ENCODE measurements around the gene FOXO4.
A peak's percentile ranks its signal among the peaks of the same experiment; 100 is the strongest.

Gene FOXO4

GRCh38 chrX:71107245-71107644 is 11.6 kb downstream of the FOXO4 start:
- ATAC-seq (replicated peaks) (no peak), DNase-seq (no peak)
- no peak overlapping the region for H3K27ac Mint-ChIP-seq
- peaks cover 0 to 3% of the 10 kb centered on the region in 2 donors for H3K9me3 Mint-ChIP-seq
- peaks cover 47% of the 10 kb centered on the region in 2 donors for H3K36me3 Mint-ChIP-seq
- peak overlapping the region; percentile 83 to 93 for H3K4me3 Mint-ChIP-seq
- H3K4me1 Mint-ChIP-seq, result peaks cover 42 to 77% of the 10 kb centered on the region in 2 donors
- H3K27me3 Mint-ChIP-seq, result peaks cover 0 to 4% of the 10 kb centered on the region in 2 donors

GRCh38 chrX:71107762-71108360 is 12.2 kb downstream of the FOXO4 start:
- DNase-seq (no peak), ATAC-seq (replicated peaks) (no peak)
- H3K27me3 Mint-ChIP-seq, result peaks cover 0 to 4% of the 10 kb centered on the region in 2 donors
- peak overlapping the region; percentile 2 for H3K27ac Mint-ChIP-seq
- peaks cover 47% of the 10 kb centered on the region in 2 donors for H3K36me3 Mint-ChIP-seq
- H3K4me3 Mint-ChIP-seq, result peak overlapping the region; percentile 83 to 93
- peaks cover 44 to 80% of the 10 kb centered on the region in 2 donors for H3K4me1 Mint-ChIP-seq
- H3K9me3 Mint-ChIP-seq, result peaks cover 0 to 3% of the 10 kb centered on the region in 2 donors

DNA sequence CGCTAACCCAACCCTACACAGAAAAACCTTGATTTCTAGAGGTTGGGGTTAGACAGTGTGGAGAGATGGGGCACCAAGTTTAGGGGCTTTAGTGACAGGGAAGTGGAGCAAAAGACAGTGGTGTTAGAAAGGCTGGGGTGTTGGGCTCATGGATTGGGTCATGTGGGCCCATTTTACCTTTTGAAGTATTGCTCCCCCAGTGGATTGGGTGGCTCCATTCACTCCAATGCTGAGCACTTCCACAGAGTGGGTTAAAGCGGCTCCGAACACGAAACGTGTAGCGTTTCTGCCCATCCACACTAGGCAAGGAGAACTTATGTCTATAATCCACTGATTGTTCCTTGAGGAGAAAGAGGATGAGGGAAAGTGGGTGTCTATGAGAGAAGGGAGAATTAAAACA is 13.4 kb downstream of the FOXO4 start:
- H3K27ac Mint-ChIP-seq, result peak overlapping the region; percentile 3
- ATAC-seq (replicated peaks) (no peak), DNase-seq (no peak)
- H3K9me3 Mint-ChIP-seq, result peaks cover 0 to 3% of the 10 kb centered on the region in 2 donors
- H3K4me3 Mint-ChIP-seq, result peak overlapping the region; percentile 83 to 93
- H3K27me3 Mint-ChIP-seq, result peaks cover 0 to 4% of the 10 kb centered on the region in 2 donors
- H3K4me1 Mint-ChIP-seq, result peaks cover 40 to 73% of the 10 kb centered on the region in 2 donors
- peaks cover 45 to 47% of the 10 kb centered on the region in 2 donors for H3K36me3 Mint-ChIP-seq

DNA sequence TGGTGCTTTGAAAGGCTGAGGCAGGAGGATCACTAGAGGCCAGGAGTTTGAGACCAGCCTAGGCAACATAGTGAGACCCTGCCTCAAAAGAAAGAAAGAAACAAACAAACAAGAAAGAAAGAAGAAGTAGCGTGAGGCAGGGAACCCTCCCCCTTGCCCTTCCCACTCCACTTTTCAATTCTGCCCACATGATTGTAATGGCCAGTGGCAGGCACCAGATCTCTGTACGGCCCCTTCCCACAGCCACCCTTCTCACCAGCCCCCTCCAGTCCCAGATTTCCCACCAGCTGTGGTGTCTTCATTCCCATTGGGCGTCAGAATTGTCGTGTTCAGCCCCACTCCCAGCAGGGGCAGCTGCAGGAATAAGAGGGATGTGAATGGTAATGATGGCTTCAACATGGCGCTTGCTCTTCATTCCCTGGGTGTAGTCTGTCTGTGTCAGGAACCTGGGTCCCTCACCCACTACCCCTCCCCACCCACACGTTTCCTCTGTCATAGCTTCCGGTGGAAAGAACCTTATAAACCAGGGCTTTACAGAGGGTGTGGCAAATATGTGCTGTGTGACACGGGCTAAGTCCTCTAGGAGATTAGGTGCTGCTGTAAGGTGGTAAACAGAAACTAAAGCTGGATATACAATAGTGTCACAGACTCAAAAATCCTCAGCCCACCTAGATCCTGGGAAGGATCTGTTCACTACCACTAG is 15.6 kb downstream of the FOXO4 start, which contains the start of gene IL2RG:
IL2RG (minus strand) TSS at position 437 of the 703 bp plus-strand sequence; CDS start at position 399, 38 bp downstream.
- peak within 1 kb of the TSS; percentile 83 to 93 for H3K4me3 Mint-ChIP-seq
- peaks cover 38 to 40% of the 10 kb centered on the region in 2 donors for H3K36me3 Mint-ChIP-seq
- peak within 1 kb of the TSS; percentile 92 for H3K27ac Mint-ChIP-seq
- H3K27me3 Mint-ChIP-seq, result peaks cover 0 to 4% of the 10 kb centered on the region in 2 donors
- peaks cover 28 to 54% of the 10 kb centered on the region in 2 donors for H3K4me1 Mint-ChIP-seq
- H3K9me3 Mint-ChIP-seq, result peaks cover 0 to 3% of the 10 kb centered on the region in 2 donors
- ATAC-seq (replicated peaks), result peak; percentile 94 to 97
- DNase-seq, result peak; percentile 70

- Mint-ChIP-seq H3K4me1 (peaks cover 24 to 47% of the 10 kb centered on the region in 2 donors), H3K4me3 (peak overlapping the region; percentile 83 to 93), H3K27me3 (peaks cover 0 to 4% of the 10 kb centered on the region in 2 donors), H3K9me3 (no peaks in the 10 kb centered on the region), H3K27ac (peak overlapping the region; percentile 92), H3K36me3 (peaks cover 34 to 36% of the 10 kb centered on the region in 2 donors)
- DNase-seq (no peak), ATAC-seq (replicated peaks) (peak; percentile 19 to 35)
Measured at GRCh38 chrX:71111921-71112431, 16.3 kb downstream of the FOXO4 start.

GRCh38 chrX:71117358-71117757 is 21.7 kb downstream of the FOXO4 start:
- DNase-seq, result no peak
- Mint-ChIP-seq H3K4me1 (peaks cover 10 to 19% of the 10 kb centered on the region in 2 donors), H3K9me3 (no peaks in the 10 kb centered on the region), H3K36me3 (peaks cover 4 to 6% of the 10 kb centered on the region in 2 donors), H3K27me3 (no peaks in the 10 kb centered on the region), H3K4me3 (no peak overlapping the region), H3K27ac (no peak overlapping the region)
- ATAC-seq (replicated peaks), result no peak

DNA sequence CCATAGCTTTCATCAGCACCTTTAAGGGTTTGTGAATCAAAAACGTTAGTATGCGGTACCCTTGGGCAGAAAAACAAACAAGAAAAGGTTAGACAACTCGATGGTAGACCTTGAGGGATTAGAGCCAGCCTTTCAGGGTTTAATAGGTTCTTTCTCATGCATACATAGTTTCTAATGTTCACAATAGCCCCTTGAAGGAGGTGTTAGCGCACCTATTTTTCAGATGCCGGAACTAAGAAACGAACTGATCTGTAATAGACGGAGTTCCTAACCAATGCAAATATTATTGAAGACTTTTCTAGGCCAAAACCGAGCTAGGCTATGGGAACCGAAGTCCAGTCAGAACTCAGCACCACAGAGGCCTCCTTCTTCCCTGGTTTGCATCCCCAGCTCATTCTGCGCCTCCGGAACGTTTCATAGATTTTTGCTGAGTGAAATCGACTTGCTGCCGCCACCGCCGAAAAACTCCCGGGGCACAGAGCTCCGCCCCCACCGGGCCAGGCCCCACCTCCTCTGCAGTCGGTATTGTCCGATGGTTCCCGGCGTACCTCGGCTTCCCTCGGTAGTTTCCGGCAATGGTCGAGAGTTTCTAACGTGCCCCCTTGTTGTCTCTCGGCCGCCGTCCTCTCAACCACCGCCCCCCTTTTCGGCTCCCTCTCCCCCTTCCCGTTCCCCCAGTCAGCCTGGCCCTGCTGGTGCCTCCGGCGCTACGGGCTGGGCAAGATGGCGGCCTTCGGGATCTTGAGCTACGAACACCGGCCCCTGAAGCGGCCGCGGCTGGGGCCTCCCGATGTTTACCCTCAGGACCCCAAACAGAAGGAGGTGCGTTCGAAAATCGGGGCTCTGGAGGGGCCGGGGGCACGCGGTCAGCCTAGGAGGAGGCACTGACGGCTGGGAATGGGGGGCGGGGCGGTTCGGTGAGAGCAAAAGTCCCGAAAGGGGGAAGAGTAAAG is 22.7 kb downstream of the FOXO4 start, which contains the start of gene MED12:
MED12 (plus strand) TSS at position 565 of the 953 bp plus-strand sequence; CDS start at position 724, 159 bp downstream.
- H3K27me3 Mint-ChIP-seq, result no peaks in the 10 kb centered on the region
- H3K4me1 Mint-ChIP-seq, result peaks cover 7 to 12% of the 10 kb centered on the region in 2 donors
- peaks cover 7 to 11% of the 10 kb centered on the region in 2 donors for H3K36me3 Mint-ChIP-seq
- peak within 1 kb of the TSS; percentile 89 to 93 for H3K4me3 Mint-ChIP-seq
- H3K27ac Mint-ChIP-seq, result peak within 1 kb of the TSS; percentile 97
- H3K9me3 Mint-ChIP-seq, result no peaks in the 10 kb centered on the region
- peak; percentile 95 to 97 for ATAC-seq (replicated peaks)
- DNase-seq, result peak; percentile 73

DNA sequence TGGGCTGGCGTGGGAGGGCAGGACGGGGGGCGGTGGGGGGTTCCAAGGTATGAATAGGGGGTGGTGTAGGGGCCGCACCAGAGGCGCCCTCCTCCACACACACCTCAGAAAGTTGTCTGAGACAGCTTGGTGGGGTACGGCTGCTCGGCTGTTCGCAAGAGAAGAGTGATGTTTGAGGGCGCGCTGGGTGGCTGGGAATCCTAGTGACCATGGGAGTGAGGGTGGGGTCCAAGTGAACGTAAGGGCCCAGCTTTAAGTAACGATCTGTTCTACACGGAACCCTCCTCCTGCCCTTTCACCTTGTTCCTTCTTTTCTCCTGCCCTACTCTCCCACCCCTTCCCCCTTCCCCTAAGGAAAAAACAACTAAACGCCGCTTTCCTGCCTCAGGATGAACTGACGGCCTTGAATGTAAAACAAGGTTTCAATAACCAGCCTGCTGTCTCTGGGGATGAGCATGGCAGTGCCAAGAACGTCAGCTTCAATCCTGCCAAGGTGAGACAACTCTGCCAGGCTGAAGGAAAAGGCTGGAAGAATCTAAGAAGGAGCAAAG is 23.4 kb downstream of the FOXO4 start:
- DNase-seq (no peak), ATAC-seq (replicated peaks) (peak; percentile 28 to 41)
- Mint-ChIP-seq H3K9me3 (no peaks in the 10 kb centered on the region), H3K4me3 (peak overlapping the region; percentile 89 to 93), H3K27ac (peak overlapping the region; percentile 97), H3K4me1 (peaks cover 5 to 8% of the 10 kb centered on the region in 2 donors), H3K27me3 (no peaks in the 10 kb centered on the region), H3K36me3 (peaks cover 8 to 14% of the 10 kb centered on the region in 2 donors)

GRCh38 chrX:71128166-71128833 is 32.6 kb downstream of the FOXO4 start:
- Mint-ChIP-seq H3K4me3 (no peak overlapping the region), H3K36me3 (peaks cover 43 to 47% of the 10 kb centered on the region in 2 donors), H3K27ac (peak overlapping the region; percentile 0), H3K4me1 (peaks cover 18 to 20% of the 10 kb centered on the region in 2 donors), H3K9me3 (no peaks in the 10 kb centered on the region), H3K27me3 (peaks cover 0 to 5% of the 10 kb centered on the region in 2 donors)
- ATAC-seq (replicated peaks) (no peak), DNase-seq (no peak)

- DNase-seq, result peak; percentile 48
- Mint-ChIP-seq H3K36me3 (peaks cover 41 to 44% of the 10 kb centered on the region in 2 donors), H3K27me3 (peaks cover 0 to 5% of the 10 kb centered on the region in 2 donors), H3K4me3 (no peak overlapping the region), H3K4me1 (peaks cover 18 to 20% of the 10 kb centered on the region in 2 donors), H3K27ac (peak overlapping the region; percentile 70), H3K9me3 (no peaks in the 10 kb centered on the region)
- peak; percentile 83 to 92 for ATAC-seq (replicated peaks)
Measured at GRCh38 chrX:71128915-71129765, 33.5 kb downstream of the FOXO4 start.

DNA sequence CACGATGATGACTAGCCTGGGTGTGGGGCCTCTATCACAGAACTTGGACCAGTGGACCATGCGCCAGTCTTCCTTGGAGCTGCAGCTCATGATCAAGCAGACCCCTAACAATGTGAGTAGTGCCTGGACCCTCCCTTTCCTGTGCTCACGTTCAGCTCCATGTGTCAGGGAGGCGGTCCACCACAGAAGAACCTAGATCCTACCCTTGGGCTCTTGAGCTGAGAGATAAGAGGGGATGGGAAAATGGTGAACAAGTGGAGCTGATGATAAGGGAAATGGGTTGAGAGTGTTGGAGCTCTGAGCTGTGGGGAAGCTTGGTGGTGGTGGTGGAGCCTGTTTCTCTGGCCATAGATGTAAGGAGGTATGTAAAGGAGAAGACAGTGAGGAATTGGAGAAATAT is 35.9 kb downstream of the FOXO4 start:
- Mint-ChIP-seq H3K4me3 (no peak overlapping the region), H3K36me3 (peaks cover 43 to 44% of the 10 kb centered on the region in 2 donors), H3K27me3 (no peaks in the 10 kb centered on the region), H3K27ac (no peak overlapping the region), H3K9me3 (no peaks in the 10 kb centered on the region), H3K4me1 (peaks cover 12 to 13% of the 10 kb centered on the region in 2 donors)
- DNase-seq (no peak), ATAC-seq (replicated peaks) (no peak)

DNA sequence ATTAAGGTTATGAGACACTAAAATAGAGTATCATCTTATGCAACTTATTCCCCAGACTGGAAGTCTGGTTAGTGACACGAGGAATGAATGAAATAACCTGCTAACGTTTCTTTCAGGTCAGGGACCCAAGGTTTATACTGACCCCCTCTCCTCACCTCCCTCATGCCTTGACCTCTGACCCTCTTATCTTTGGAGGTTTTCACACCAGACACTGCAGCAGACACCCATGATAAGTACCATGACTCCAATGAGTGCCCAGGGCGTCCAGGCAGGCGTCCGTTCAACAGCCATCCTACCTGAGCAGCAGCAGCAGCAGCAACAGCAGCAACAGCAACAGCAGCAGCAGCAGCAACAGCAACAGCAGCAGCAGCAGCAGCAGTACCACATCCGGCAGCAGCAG is 44.8 kb downstream of the FOXO4 start:
- Mint-ChIP-seq H3K36me3 (peaks cover 20 to 28% of the 10 kb centered on the region in 2 donors), H3K27ac (no peak overlapping the region), H3K9me3 (no peaks in the 10 kb centered on the region), H3K4me1 (peaks cover 7 to 12% of the 10 kb centered on the region in 2 donors), H3K4me3 (no peak overlapping the region), H3K27me3 (no peaks in the 10 kb centered on the region)
- ATAC-seq (replicated peaks), result no peak
- no peak for DNase-seq
